ENCODE results near the gene SLCO2A1.

Gene SLCO2A1

GRCh38 chr3:133944181-133944580, 85.5 kb downstream of the SLCO2A1 start:
- peaks cover 10% of the 10 kb centered on the region for H3K4me1 ChIP-seq (ENCODE audit: insufficient read depth, low read length)
- no peaks in the 10 kb centered on the region for H3K9me3 ChIP-seq (ENCODE audit: control insufficient read depth, insufficient read depth, low read length)
- H3K36me3 ChIP-seq (ENCODE audit: insufficient read depth, low read length): no peaks in the 10 kb centered on the region
- no peak overlapping the region for H3K9ac ChIP-seq (ENCODE audit: low read depth, low read length)

- Histone ChIP-seq H3K4me1 (ENCODE audit: insufficient read depth, low read length) (peaks cover 5% of the 10 kb centered on the region; the same call in 1 of the 2 replicates), H3K9me3 (ENCODE audit: control insufficient read depth, insufficient read depth, low read length) (no peaks in the 10 kb centered on the region), H3K36me3 (ENCODE audit: insufficient read depth, low read length) (no peaks in the 10 kb centered on the region), H3K9ac (ENCODE audit: low read depth, low read length) (no peak overlapping the region)
Observed at GRCh38 chr3:133943639-133944141, 86.0 kb downstream of the SLCO2A1 start.

GRCh38 chr3:133943031-133943535, 86.6 kb downstream of the SLCO2A1 start:
- H3K9ac ChIP-seq (ENCODE audit: low read depth, low read length): no peak overlapping the region
- H3K4me1 ChIP-seq (ENCODE audit: insufficient read depth, low read length): peaks cover 5% of the 10 kb centered on the region; the same call in 1 of the 2 replicates
- H3K36me3 ChIP-seq (ENCODE audit: insufficient read depth, low read length): no peaks in the 10 kb centered on the region
- H3K9me3 ChIP-seq (ENCODE audit: control insufficient read depth, insufficient read depth, low read length): no peaks in the 10 kb centered on the region

GRCh38 chr3:133941415-133941821, 88.3 kb downstream of the SLCO2A1 start:
- Histone ChIP-seq H3K36me3 (ENCODE audit: insufficient read depth, low read length) (no peaks in the 10 kb centered on the region), H3K4me1 (ENCODE audit: insufficient read depth, low read length) (peaks cover 5% of the 10 kb centered on the region; the same call in 1 of the 2 replicates), H3K9me3 (ENCODE audit: control insufficient read depth, insufficient read depth, low read length) (no peaks in the 10 kb centered on the region), H3K9ac (ENCODE audit: low read depth, low read length) (no peak overlapping the region)

- Histone ChIP-seq H3K9me3 (ENCODE audit: control insufficient read depth, insufficient read depth, low read length) (no peaks in the 10 kb centered on the region), H3K36me3 (ENCODE audit: insufficient read depth, low read length) (no peaks in the 10 kb centered on the region), H3K4me1 (ENCODE audit: insufficient read depth, low read length) (peaks cover 5% of the 10 kb centered on the region; the same call in 1 of the 2 replicates), H3K9ac (ENCODE audit: low read depth, low read length) (no peak overlapping the region)
Observed at GRCh38 chr3:133940536-133940935, 89.2 kb downstream of the SLCO2A1 start.

- H3K9me3 ChIP-seq (ENCODE audit: control insufficient read depth, insufficient read depth, low read length): no peaks in the 10 kb centered on the region
- no peak overlapping the region for H3K9ac ChIP-seq (ENCODE audit: low read depth, low read length)
- peaks cover 5% of the 10 kb centered on the region; the same call in 1 of the 2 replicates for H3K4me1 ChIP-seq (ENCODE audit: insufficient read depth, low read length)
- no peaks in the 10 kb centered on the region for H3K36me3 ChIP-seq (ENCODE audit: insufficient read depth, low read length)
Observed at GRCh38 chr3:133939463-133939835, 90.3 kb downstream of the SLCO2A1 start.

GRCh38 chr3:133938770-133939462, 90.8 kb downstream of the SLCO2A1 start:
- no peaks in the 10 kb centered on the region for H3K36me3 ChIP-seq (ENCODE audit: insufficient read depth, low read length)
- H3K4me1 ChIP-seq (ENCODE audit: insufficient read depth, low read length): peaks cover 5% of the 10 kb centered on the region; the same call in 1 of the 2 replicates
- no peaks in the 10 kb centered on the region for H3K9me3 ChIP-seq (ENCODE audit: control insufficient read depth, insufficient read depth, low read length)
- no peak overlapping the region for H3K9ac ChIP-seq (ENCODE audit: low read depth, low read length)

GRCh38 chr3:133937756-133938601, 91.7 kb downstream of the SLCO2A1 start:
- Histone ChIP-seq H3K36me3 (ENCODE audit: insufficient read depth, low read length) (no peaks in the 10 kb centered on the region), H3K9me3 (ENCODE audit: control insufficient read depth, insufficient read depth, low read length) (no peaks in the 10 kb centered on the region), H3K4me1 (ENCODE audit: insufficient read depth, low read length) (peaks cover 5% of the 10 kb centered on the region; the same call in 1 of the 2 replicates)

GRCh38 chr3:133937061-133937686, 92.6 kb downstream of the SLCO2A1 start:
- Histone ChIP-seq H3K9ac (ENCODE audit: low read depth, low read length) (no peak overlapping the region), H3K36me3 (ENCODE audit: insufficient read depth, low read length) (no peaks in the 10 kb centered on the region), H3K4me1 (ENCODE audit: insufficient read depth, low read length) (peaks cover 5% of the 10 kb centered on the region; the same call in 1 of the 2 replicates), H3K9me3 (ENCODE audit: control insufficient read depth, insufficient read depth, low read length) (no peaks in the 10 kb centered on the region)

More at GRCh38 chr3:133937756-133938601, 91.7 kb downstream of the SLCO2A1 start:
- H3K9ac ChIP-seq (ENCODE audit: low read depth, low read length): no peak overlapping the region

GRCh38 chr3:133935843-133936769, 93.6 kb downstream of the SLCO2A1 start:
- H3K4me1 ChIP-seq (ENCODE audit: insufficient read depth, low read length): no peaks in the 10 kb centered on the region
- no peak overlapping the region for H3K9ac ChIP-seq (ENCODE audit: low read depth, low read length)
- H3K9me3 ChIP-seq (ENCODE audit: control insufficient read depth, insufficient read depth, low read length): no peaks in the 10 kb centered on the region
- no peaks in the 10 kb centered on the region for H3K36me3 ChIP-seq (ENCODE audit: insufficient read depth, low read length)

GRCh38 chr3:133934996-133935842, 94.5 kb downstream of the SLCO2A1 start:
- H3K9ac ChIP-seq (ENCODE audit: low read depth, low read length): no peak overlapping the region
- no peaks in the 10 kb centered on the region for H3K4me1 ChIP-seq (ENCODE audit: insufficient read depth, low read length)
- no peaks in the 10 kb centered on the region for H3K36me3 ChIP-seq (ENCODE audit: insufficient read depth, low read length)

GRCh38 chr3:133934073-133934970, 95.4 kb downstream of the SLCO2A1 start:
- H3K4me1 ChIP-seq (ENCODE audit: insufficient read depth, low read length): no peaks in the 10 kb centered on the region
- H3K9ac ChIP-seq (ENCODE audit: low read depth, low read length): no peak overlapping the region
- no peaks in the 10 kb centered on the region for H3K36me3 ChIP-seq (ENCODE audit: insufficient read depth, low read length)
- no peaks in the 10 kb centered on the region for H3K9me3 ChIP-seq (ENCODE audit: control insufficient read depth, insufficient read depth, low read length)

More at GRCh38 chr3:133934996-133935842, 94.5 kb downstream of the SLCO2A1 start:
- H3K9me3 ChIP-seq (ENCODE audit: control insufficient read depth, insufficient read depth, low read length): no peaks in the 10 kb centered on the region
